Stimulated activated CD4-positive, alpha-beta T cell treated with anti-CD3 and anti-CD28 coated beads, TNF-alpha, amount 100 ng/mL, for 1 hour (primary cell): Measurements from ENCODE around the gene PTPRN2.

Experiments
- DNase-seq, 3 donors: peaks; one replicate each; pipeline ENCODE4 v3.0.0-alpha.2; 2020; ENCODE audit warnings: low read depth in 3 of 3, low spot score in 1 of 3

The PTPRN2 gene

DNA sequence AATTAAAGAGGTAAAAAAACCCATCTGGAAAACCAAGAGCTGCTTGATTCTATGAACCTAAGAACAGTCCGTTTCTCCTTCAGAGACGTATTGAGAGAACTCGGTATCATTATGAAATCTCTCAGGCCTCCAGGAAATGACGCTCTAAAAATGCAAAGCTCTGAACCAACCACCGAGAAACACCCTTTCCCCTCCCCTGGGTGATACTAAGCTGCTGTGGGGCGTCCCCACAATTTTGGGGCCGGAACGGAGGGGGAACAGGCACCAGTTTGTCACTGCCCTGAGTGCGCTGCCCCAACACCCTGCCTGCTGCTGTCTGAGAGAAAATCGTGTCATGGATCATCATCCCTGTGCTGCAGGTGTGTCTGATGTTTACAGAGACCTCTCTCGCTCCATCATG lies 741.4 kb downstream of the PTPRN2 start:
- no peak for DNase-seq

DNA sequence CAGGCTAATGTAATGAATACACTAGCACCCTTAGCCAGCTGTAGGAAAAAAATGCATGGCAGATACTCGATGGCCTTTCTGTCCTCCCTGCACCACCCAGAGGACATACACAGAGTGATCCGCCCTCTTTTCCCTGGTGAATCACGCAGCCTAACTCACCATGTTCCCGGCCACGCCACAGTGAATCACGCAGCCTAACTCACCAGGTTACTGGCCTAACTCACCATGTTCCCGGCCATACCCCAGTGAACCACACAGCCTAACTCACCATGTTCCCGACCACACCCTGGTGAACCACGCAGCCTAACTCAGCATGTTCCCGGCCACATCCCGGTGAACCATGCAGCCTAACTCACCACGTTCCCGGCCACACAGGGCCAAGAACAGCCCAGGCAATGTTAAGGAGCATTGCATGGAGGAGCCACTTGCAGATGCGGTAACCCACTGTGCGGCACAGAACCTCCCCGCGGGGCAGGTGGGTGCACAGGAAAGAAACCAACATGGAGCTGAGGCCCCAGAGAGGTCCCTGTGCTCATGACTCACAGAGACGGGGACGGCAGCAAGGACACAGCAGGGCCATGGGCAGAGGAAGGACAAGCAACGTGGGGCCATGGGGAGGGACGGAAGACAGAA lies 742.3 kb downstream of the PTPRN2 start:
- no peak for DNase-seq

DNA sequence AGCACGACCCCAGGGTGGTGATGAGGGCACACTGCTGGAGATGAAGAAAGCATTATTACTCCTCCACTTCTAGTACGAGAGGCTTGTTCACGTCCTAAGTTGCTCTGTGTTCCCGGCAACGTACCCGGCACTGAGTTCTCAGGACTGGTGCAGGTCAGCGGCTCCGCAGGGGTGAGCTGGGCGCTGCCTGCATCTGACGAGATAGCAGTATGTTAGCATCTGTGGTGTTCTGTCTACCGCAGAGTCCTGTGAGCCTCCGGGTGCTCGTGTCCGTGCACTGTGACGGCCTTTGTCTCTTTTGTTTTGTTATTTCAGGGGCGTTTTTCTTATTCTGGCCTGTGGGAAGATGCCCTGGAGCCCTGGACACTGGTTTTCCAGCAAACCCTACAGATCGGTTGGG lies 743.0 kb downstream of the PTPRN2 start:
- DNase-seq, result no peak

DNA sequence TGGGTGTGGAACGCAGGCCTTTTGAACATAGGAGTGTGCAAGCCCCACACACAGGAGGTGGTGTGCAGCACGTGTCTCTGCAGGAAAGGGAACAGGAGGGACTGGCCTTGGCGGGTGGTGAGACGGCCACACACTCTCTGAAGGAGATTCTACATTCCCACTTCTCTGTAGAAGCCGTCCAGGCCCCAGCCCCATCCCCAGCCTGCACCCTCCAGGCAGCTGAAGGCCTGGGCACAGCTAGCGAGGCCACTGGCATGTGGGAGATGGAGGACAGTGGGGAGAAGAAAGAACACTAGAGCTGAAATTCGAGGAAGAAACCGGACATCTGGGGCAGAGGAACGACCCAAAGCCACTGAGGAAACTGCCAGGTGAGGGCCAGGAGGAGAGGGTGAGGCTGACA lies 743.5 kb downstream of the PTPRN2 start:
- DNase-seq, result no peak

DNA sequence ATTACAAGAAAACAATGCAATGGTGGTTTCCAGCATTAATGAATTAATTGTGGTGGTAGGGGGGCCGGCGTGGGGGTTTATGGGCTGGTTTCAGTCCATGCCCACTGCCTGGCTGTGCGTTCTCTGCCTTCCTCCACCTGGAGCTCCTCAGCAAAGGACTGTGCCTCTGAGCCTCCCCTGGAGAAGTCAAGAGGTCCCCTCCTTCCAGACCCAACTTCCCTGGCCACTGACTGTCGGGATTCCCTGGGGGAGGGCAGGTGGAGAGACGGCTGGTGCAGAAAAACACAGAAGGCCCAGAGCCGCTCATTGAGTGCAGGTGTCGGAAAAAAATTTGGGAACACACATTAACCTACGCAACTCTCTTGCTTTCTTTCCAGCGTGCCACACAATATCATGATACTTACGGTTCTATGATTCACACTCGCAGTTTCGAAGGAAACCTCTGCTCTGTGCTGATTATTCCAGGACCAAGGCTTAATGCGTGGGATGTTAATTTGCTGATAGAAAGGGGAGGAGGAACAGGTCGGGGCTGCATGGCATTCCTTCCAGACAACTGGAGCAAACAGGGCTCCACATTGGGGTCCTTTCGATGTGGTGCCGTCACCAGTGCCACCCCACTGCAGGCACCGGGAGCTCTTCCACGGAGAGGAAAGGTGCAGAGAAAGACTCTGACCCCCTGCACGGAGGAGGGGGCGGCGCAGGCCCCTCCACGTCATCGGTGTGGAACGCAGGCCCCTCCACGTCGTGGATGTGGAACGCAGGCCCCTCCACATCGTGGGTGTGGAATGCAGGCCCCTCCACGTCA lies 744.1 kb downstream of the PTPRN2 start:
- no peak for DNase-seq

DNA sequence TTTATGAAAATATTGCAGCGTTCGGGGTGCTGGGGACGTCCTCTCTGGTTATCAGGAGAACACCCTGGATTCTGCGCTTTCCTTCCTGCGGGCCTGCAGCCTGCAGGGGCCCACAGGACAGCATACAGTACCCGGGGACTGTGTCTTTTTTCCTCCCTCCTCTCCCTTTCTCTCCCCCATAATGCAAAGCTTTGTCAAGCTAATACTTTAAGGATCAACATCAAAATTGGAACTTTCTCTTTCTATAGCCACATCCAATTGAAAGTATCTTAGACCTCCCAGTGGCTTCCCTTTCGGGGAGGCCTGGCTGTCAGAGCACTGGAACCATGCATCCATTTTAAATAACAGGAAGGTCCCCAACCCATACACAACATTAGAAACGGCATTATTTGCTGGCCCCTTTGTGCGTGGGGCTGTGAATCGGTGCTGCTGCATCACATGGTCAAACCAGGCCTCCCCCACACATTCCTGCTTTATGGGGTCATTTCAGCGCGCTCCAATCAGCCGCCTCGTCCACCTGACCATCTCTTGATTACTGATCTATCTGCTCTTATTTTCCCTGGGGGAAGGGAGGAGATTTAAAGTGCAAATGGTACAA lies 745.8 kb downstream of the PTPRN2 start:
- no peak for DNase-seq

DNA sequence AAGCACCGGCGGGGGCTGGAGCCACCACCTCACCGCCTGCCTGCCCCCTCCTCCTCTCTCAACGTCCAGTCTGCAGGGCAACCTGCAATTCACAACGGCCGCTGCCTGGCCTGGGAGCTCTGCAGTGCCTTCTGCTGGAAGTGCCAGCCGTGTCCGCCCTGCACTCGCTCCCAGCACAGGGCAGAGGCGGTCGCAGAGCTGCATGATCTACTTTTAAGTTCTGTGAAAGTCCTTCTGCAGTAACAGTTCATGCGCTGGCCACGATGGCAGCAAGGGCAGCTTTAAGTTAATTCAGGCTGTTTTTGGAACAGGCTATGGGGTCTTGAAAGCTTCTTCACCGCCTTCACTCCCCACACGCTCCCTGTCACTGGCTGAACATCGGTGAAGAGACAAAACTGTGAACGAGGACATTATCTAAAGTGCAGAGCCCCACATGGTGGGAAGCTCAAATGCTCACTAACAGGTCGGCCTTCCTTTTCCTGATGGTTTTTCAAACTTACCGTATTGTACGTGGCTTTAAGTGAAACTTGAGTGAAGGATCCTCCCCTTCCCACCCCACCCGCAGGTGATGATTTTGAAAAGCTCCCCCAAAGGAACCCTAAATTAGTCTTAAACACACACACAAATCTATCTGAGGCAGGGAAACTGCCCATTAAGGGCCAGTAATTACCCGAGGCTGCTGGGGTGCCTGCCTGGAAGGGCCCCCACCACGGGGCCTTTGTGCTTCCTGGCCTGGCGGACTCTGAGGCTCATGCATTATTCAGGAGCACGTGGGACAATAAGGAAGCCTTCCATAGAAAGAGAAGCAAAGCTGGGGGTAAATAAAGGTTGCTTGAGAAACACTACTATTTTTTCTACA lies 746.5 kb downstream of the PTPRN2 start:
- DNase-seq, result no peak

DNA sequence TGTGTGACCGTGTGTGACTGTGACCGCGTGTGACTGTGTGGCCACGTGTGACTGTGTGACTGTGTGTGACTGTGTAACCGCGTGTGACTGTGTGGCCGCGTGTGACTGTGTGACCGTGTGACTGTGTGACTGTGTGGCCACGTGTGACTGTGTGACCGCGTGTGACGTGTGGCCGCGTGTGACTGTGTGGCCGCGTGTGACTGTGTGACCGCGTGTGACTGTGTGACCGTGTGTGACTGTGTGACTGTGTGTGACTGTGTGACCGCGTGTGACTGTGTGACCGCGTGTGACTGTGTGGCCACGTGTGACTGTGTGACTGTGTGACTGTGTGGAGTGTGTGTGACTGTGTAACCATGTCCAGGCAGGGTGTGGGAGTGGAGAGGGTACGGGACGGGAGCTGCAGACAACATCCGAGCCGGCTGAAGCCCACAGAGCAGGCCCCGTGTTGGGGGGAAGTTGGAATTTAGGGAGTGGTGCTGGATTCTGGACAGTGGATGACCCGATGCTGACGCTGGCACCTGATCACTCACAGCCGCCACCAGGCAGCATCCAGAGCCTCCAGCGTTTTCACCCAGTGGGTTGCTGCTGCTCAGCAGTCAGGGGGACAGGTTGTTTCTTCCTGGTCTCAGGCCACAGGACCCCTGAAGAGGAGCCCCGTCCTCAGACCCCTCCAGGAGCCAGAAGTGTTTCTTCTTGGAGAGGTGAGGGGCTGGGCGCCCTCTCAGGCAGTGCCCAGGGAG lies 747.3 kb downstream of the PTPRN2 start:
- no peak for DNase-seq

DNA sequence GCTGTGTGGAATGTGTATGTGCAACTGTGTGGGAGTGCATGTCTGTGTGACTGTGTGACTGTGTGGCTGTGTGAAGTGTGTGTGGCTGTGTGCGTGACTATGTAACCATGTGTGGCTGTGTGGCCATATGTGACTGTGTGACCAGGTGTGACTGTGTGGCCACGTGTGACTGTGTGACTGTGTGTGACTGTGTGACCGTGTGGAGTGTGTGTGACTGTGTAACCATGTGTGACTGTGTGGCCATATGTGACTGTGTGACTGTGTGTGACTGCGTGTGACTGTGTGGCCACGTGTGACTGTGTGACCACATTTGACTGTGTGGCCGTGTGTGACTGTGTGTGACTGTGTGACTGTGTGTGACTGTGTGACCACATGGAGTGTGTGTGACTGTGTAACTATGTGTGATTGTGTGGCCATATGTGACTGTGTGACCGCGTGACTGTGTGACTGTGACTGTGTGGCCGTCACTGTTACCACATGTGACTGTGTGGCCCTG lies 747.9 kb downstream of the PTPRN2 start:
- DNase-seq, result no peak

DNA sequence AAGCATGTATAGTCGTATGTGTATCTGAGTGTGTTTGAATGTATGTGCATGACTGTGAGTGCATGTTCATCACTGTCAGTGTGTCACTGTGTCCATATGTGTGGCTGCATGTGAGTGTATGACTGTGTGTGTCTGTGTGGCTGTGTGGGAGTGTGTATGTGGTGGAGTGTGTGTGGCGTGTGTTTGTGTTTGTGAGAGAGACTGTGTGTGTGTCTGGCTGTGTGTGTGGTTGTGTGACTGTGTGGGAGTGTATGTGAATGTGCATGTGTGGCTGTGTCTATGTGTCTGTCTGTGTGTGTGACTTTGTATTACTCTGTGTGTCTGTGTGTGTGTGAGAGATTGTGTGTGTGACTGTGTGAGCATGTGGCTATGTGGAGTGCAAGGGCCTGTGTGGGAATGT lies 748.4 kb downstream of the PTPRN2 start:
- DNase-seq, result no peak

DNA sequence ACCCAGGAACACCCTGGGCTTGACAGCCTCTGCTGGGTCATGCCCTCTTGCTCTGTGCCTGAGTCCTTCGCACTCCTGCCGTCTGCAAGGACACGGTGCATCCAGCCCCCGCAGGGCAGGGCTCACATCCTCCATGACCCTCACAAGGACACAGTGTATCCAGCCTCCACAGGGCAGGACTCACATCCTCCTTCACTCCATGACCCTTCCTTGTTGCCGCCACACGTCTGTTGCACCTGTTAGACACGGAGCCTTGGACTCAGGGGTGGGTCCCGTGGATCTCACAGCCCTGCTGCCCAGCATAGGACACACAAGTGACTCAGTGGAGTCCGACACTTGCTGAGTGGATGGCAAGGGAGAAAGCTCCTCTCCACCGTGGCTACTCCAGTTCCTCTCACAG lies 750.1 kb downstream of the PTPRN2 start:
- no peak for DNase-seq

DNA sequence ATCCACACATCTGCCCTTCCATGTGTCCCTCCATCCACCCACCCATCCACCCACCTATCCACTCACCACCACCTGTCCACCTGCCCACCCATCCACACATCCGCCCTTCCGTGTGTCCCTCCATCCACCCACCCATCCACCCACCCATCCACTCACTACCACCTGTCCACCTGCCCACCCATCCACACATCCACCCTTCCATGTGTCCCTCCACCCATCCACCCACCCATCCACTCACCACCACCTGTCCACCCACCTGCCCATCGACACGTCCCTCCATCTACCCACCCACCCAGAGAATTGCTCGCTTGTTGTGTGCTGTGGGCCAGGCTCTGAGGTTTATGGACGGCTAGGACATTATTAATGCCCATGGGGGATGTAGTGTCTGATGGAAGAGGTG lies 750.6 kb downstream of the PTPRN2 start:
- no peak for DNase-seq

DNA sequence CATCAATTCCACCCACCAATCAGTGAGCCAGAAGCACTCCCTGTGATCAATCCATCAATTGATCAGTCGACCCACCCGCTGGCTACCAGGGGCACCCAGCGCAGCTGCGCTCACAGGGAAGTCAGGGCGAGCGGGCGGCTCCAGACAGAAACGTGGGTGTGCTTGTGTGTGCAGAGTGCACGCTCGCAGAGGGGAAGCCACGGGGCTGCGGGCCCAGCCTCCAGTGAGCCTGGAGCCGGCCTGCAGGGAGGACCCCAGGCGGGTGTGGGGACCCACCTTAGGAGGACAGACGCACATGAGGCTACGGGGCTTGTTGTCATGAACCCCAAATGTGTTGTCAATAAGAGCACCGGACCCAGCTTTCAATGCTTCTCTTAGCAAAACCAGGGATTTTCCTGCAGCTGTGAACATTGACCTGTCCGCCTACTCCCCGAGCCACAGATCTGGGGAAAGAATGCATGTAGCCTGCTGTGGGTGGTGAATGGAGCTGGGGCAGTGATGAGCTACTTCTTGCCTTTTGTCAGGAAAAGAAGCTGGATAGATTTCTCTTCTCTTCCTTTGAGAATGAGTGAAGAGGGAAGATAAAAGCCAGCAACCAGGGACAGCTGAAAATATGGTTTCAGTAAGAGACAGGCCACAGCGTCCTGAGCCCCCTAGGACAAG lies 753.0 kb downstream of the PTPRN2 start:
- no peak for DNase-seq

DNA sequence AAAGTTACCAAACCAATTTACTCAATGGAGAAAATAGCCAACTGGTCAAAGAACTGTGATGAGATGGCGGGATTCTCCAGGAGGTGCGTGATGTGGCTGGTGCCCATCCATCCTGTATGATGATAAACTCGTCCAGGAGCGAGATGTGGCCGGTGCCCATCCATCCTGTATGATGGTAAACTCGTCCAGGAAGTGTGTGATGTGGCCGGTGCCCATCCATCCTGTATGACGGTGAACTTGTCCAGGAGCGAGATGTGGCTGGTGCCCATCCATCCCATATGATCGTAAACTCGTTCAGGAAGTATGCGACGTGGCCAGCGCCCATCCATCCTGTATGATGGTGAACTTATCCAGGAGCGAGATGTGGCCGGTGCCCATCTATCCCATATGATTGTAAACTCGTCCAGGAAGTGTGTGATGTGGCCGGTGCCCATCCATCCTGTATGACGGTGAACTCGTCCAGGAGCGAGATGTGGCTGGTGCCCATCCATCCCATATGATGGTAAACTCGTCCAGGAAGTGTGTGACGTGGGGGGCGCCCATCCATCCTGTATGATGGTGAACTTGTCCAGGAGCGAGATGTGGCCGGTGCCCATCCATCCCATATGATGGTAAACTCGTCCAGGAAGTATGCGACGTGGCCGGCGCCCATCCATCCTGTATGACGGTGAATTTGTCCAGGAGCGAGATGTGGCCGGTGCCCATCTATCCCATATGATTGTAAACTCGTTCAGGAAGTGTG lies 754.6 kb downstream of the PTPRN2 start:
- no peak for DNase-seq

DNA sequence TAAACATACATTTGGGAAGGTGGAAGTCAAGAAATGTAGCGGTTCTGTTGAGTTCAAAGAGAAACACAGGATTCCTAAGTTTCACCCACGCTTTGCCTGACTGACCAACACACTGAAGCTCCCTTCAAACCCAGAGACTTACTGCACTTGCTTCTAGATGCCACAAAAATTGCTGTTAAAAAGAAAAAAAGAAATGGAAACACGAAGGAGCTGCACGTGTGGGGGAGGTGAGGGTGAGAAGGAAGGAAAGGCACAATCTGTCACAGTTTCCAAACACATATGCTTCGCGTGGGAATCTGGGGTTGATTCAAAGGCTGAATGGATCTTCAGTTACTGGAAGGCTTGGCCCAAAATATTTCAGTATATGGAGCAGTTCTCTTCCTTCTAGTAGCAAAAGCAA lies 755.2 kb downstream of the PTPRN2 start:
- no peak for DNase-seq

DNA sequence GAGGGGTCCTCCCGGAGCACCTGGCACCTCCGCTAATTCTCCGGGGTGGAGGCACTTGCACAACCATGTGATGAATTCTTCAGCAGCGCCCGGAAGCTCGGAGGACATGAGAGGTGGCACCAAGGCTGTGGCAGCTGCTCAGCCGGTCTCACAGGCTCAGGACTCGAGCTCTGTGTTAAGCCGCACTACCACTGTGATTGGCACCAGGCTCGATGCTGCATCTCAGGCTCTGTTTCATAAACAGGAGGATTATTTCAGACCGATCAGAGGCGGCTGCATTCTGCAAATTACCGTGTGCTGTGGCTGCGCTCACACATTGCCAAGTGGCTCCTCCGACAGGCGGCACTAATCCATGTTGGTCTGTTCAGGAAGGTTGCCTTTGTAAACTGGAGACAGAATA lies 755.6 kb downstream of the PTPRN2 start:
- DNase-seq, result no peak

DNA sequence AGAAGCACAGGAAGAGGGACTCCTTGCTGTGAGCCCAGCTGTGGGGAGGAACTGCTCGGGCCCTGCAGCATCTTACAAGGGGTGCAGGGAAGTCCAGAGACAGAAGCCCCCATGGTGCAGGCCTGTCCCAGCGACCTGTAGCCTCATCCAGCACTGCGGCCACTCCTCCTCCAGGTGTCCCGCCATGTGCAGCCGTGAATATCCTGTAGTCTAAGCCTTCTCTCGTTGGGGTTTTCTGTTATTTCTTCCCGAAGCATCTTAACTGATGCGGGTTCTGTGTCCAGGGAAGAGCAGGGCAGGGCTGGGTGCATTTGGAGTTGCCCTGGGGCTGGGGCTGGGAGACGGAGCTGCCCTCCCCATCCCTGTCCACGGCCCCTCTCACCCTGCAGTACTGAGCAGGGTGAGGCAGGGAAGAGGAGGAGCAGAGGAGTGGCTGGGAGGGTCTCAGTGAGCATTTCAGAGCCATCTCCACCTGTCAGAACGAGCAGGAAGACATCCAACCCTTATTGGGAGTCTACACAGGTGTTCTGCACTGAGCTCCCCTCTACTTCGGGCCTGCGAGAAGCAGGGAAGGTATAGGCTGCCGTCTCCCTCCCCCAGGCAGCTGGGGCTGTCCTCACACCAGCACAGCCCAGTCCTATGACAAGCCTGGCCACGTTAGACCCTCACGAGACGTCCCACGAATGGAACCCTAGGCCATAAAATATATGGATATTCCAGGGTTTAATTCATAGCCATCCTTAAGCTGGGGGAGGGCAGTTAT lies 756.3 kb downstream of the PTPRN2 start:
- DNase-seq, result no peak

DNA sequence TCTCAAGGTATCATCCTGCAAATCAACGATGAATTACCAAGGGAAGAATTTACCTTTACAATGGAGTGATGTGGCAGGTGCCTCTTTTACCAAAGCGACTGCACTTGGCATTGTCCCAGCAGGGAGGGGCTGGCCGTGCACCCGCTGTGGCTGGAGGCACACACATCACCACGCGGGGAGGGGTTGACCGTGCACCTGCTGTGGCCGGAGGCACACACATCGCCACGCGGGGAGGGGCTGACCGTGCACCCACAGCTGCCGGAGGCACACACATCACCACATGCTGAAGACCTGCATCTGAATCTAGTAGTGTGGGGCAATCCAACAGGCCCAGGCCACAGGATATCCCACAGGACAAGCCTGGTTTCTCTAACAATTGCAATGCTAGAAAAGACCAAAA lies 757.3 kb downstream of the PTPRN2 start:
- no peak for DNase-seq

DNA sequence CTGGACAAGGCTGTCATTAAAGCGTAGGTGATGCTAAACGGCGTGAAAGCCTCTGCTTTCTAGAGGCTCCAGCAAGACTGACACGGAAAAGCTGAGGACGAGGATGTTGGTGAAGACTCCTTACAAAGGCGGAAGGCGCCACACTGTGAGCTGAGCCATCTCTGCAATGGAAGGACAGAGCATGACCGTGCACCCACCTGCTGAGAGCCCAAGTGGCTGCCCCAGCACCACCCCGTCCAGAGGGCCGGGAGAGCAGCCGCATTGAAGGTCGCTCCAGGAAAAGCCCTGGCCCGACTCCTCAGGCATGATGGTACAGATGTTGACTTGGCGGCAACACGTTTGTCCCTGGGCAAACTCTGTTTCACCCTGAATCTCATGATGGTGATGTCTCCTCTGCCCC lies 758.1 kb downstream of the PTPRN2 start:
- DNase-seq, result no peak
